Caco-2 (cell line): ENCODE measurements around the gene TTBK2. TPM values are rescaled to one million over a fixed set of nuclear protein-coding genes. Genes with fewer than 3 reads are reported as not detected.

Experiments used
- BruUV-seq: library from RNA; stranded (reverse); fragments of 400-500 nt; replicated peaks from 2 replicates; lab custom pipeline; 2021; lab: Mats Ljungman, UMichigan
- CTCF ChIA-PET: fragments of 300-600 bp; sonication (Branson Sonifier 250); formaldehyde crosslinking; loops from one replicate; lab custom pipeline; 2022; ENCODE audit warnings: antibody characterized with exemption; lab: Charles Lee
- POLR2A ChIA-PET: fragments of 300-600 bp; sonication (Branson Sonifier 250); formaldehyde crosslinking; loops from one replicate; lab custom pipeline; 2022; ENCODE audit warnings: antibody characterized with exemption; lab: Charles Lee
- DNase-seq, 2 experiments: peaks; one replicate each; pipeline versions ENCODE4 v3.0.0 to v3.0.0-alpha.2; 2020 to 2022
- H3K27me3 ChIP-seq: replicated peaks from 2 replicates; pipeline ENCODE4 v1.6.0; 2011; ENCODE audit warnings: low read length; ENCODE audit not compliant: control insufficient read depth, insufficient read depth
- H3K36me3 ChIP-seq: 2 replicates; pipeline ENCODE4 v1.5.1; 2011; ENCODE audit warnings: low read length; ENCODE audit not compliant: control insufficient read depth, insufficient read depth
- H3K4me1 ChIP-seq: fragments of 250-450 bp; sonication (Bioruptor Pico); 2 replicates; pipeline ENCODE4 v1.5.1; 2020; ENCODE audit warnings: mild to moderate bottlenecking
- H3K4me3 ChIP-seq: 2 replicates; pipeline ENCODE4 v1.5.1; 2011; ENCODE audit warnings: low read depth, mild to moderate bottlenecking, control low read depth, low read length
- H3K9me3 ChIP-seq: fragments of 250-450 bp; sonication (Bioruptor Pico); 2 replicates; pipeline ENCODE4 v1.5.1; 2020; ENCODE audit warnings: mild to moderate bottlenecking, moderate library complexity
- H3K27ac Mint-ChIP-seq: one replicate; pipeline ENCODE4 v1.8.0; 2022; ENCODE audit warnings: mixed read lengths; ENCODE audit not compliant: unreplicated experiment
- H3K27me3 Mint-ChIP-seq: one replicate; pipeline ENCODE4 v1.8.0; 2022; ENCODE audit warnings: mixed read lengths; ENCODE audit not compliant: insufficient read depth, unreplicated experiment
- H3K36me3 Mint-ChIP-seq: one replicate; pipeline ENCODE4 v1.8.0; 2022; ENCODE audit warnings: mild to moderate bottlenecking, mixed read lengths; ENCODE audit not compliant: insufficient read depth, unreplicated experiment
- H3K4me1 Mint-ChIP-seq: one replicate; pipeline ENCODE4 v1.8.0; 2022; ENCODE audit warnings: low read depth, mixed read lengths; ENCODE audit not compliant: unreplicated experiment
- H3K4me3 Mint-ChIP-seq: one replicate; pipeline ENCODE4 v1.8.0; 2022; ENCODE audit warnings: mild to moderate bottlenecking, moderate library complexity, mixed read lengths; ENCODE audit not compliant: unreplicated experiment
- H3K9me3 Mint-ChIP-seq: one replicate; pipeline ENCODE4 v1.8.0; 2022; ENCODE audit warnings: mixed read lengths; ENCODE audit not compliant: unreplicated experiment
- intact Hi-C: fragments of 100-400 bp; cut with micrococcal nuclease; formaldehyde crosslinking; loops from one replicate; pipeline ENCODE4 v1.10.0; 2022; ENCODE audit not compliant: unreplicated experiment
- total RNA-seq: library from RNA; stranded (reverse); gene quantifications from 2 replicates; pipeline ENCODE4 v1.2.3, GENCODE V29; 2022
- TF ChIP-seq, protein P1 (sequence below), 2 experiments: fragments of 200-600 bp in 1 of 2; IDR thresholded peaks; 1 replicate in 1 of 2; 2 replicates in 1 of 2; pipeline versions ENCODE4 v1.5.1 to v1.8.0; 2011 to 2022; ENCODE audit warnings: antibody characterized with exemption in 1 of 2, control low read depth in 1 of 2, inconsistent platforms in 1 of 2, low read depth in 1 of 2, low read length in 1 of 2, mild to moderate bottlenecking in 1 of 2, moderate library complexity in 1 of 2; ENCODE audit not compliant: insufficient read depth in 1 of 2, severe bottlenecking in 1 of 2, unreplicated experiment in 1 of 2

Gene TTBK2
- total RNA-seq, 1 experiment from 2014 or later: 10.1 TPM

DNA sequence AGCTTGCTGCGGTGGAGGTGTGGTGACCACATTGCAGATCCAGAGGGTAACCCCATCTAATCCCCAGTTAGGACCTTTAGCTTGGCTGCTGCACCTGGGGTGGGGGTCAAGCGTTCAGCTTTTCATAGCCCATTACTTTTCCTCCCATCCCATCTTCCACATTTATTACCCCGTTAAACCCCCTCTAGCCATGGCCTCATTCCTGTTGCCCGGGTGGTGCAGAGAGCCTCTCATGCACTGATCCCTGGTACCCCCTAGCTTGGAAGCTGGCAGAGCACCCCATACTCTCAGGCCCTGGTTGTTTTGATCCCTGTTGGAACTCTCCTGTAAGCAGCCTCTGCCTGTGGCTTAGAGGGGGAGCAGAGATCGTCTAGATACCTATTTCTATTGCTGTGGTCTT is 204.5 kb downstream of the TTBK2 start:
- Mint-ChIP-seq H3K27ac (no peak overlapping the region), H3K4me3 (no peak overlapping the region), H3K9me3 (no peaks in the 10 kb centered on the region), H3K27me3 (no peaks in the 10 kb centered on the region), H3K36me3 (peaks cover 7% of the 10 kb centered on the region), H3K4me1 (peaks cover 7% of the 10 kb centered on the region)
- Histone ChIP-seq H3K27me3 (no peaks in the 10 kb centered on the region), H3K4me1 (no peaks in the 10 kb centered on the region), H3K4me3 (no peak overlapping the region), H3K9me3 (no peaks in the 10 kb centered on the region), H3K36me3 (no peaks in the 10 kb centered on the region)
- ChIA-PET CTCF (no interaction called here), POLR2A (no interaction called here)
- TF ChIP-seq, protein P1, sequence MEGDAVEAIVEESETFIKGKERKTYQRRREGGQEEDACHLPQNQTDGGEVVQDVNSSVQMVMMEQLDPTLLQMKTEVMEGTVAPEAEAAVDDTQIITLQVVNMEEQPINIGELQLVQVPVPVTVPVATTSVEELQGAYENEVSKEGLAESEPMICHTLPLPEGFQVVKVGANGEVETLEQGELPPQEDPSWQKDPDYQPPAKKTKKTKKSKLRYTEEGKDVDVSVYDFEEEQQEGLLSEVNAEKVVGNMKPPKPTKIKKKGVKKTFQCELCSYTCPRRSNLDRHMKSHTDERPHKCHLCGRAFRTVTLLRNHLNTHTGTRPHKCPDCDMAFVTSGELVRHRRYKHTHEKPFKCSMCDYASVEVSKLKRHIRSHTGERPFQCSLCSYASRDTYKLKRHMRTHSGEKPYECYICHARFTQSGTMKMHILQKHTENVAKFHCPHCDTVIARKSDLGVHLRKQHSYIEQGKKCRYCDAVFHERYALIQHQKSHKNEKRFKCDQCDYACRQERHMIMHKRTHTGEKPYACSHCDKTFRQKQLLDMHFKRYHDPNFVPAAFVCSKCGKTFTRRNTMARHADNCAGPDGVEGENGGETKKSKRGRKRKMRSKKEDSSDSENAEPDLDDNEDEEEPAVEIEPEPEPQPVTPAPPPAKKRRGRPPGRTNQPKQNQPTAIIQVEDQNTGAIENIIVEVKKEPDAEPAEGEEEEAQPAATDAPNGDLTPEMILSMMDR (IDR thresholded peaks at IDR 0.05; ENCODE audit: insufficient read depth in 1 of 2, low read depth in 1 of 2, low read length in 1 of 2, severe bottlenecking in 1 of 2, unreplicated experiment in 1 of 2): no peak
- intact Hi-C loops: no loop called here
- no TSS peak for BruUV-seq
- DNase-seq: no peak

DNA sequence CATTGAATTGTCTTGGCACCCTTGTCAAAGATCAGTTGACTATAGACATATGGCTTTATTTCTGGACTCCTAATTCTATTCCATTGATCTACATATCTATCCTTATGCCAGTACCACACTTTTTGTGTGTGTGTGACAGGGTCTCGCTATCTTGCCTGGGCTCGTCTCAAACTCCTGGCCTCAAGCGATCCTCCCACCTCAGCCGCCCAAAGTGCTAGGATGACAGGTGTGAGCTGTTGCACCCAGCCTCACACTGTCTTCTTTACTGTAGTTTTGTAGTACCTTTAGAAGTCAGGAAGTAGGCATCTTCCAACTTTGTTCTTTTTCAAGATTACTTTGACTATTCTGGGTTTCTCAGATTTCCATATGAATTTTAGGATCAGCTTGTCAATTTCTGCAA is 208.0 kb downstream of the TTBK2 start:
- Mint-ChIP-seq H3K9me3 (no peaks in the 10 kb centered on the region), H3K4me3 (no peak overlapping the region), H3K4me1 (no peaks in the 10 kb centered on the region), H3K27ac (no peak overlapping the region), H3K27me3 (no peaks in the 10 kb centered on the region), H3K36me3 (no peaks in the 10 kb centered on the region)
- no TSS peak for BruUV-seq
- TF ChIP-seq, protein P1 (IDR thresholded peaks at IDR 0.05; ENCODE audit: insufficient read depth in 1 of 2, low read depth in 1 of 2, low read length in 1 of 2, severe bottlenecking in 1 of 2, unreplicated experiment in 1 of 2): no peak
- H3K9me3 ChIP-seq: no peaks in the 10 kb centered on the region
- no peaks in the 10 kb centered on the region for H3K4me1 ChIP-seq
- intact Hi-C loops: no loop called here
- H3K27me3 ChIP-seq: no peaks in the 10 kb centered on the region
- DNase-seq: no peak
- CTCF ChIA-PET: no interaction called here
- no peak overlapping the region for H3K4me3 ChIP-seq
- POLR2A ChIA-PET: no interaction called here
- H3K36me3 ChIP-seq: no peaks in the 10 kb centered on the region

DNA sequence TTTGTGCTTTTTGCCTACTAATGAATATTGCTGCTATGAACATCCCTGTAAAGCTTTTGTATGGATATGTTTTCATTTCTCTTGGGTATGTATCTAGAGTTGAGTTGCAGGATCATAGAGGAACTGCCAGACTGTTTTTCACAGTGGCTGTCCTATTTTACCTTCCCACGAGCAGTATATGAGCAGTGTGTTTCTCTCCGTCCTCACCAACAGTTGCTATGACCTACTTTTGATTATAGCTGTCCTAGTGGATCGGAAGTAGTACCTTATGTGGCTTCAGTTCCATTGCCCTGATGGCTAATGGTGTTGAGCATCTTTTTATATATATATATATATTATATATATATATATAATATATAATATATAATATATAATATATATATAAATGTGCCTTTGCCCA is 208.8 kb downstream of the TTBK2 start:
- no peak for DNase-seq
- H3K36me3 ChIP-seq: no peaks in the 10 kb centered on the region
- intact Hi-C loops: no loop called here
- no peak overlapping the region for H3K4me3 ChIP-seq
- no peaks in the 10 kb centered on the region for H3K9me3 ChIP-seq
- Mint-ChIP-seq H3K27ac (no peak overlapping the region), H3K36me3 (no peaks in the 10 kb centered on the region), H3K4me1 (no peaks in the 10 kb centered on the region), H3K9me3 (no peaks in the 10 kb centered on the region), H3K27me3 (no peaks in the 10 kb centered on the region), H3K4me3 (no peak overlapping the region)
- BruUV-seq: no TSS peak
- TF ChIP-seq, protein P1 (IDR thresholded peaks at IDR 0.05; ENCODE audit: insufficient read depth in 1 of 2, low read depth in 1 of 2, low read length in 1 of 2, severe bottlenecking in 1 of 2, unreplicated experiment in 1 of 2): no peak
- CTCF ChIA-PET: no interaction called here
- POLR2A ChIA-PET: no interaction called here
- H3K27me3 ChIP-seq: no peaks in the 10 kb centered on the region
- no peaks in the 10 kb centered on the region for H3K4me1 ChIP-seq
